NCI-H187 treated with DMSO at 0.1 percent for 48 hours (cell line): ENCODE results near the gene CADM4.

Source experiments
- DNase-seq: peaks from one replicate; lab custom pipeline; 2025; lab: John Stamatoyannopoulos, UW

Gene CADM4

GRCh38 chr19:43634068-43634467, 5.6 kb downstream of the CADM4 start:
- DNase-seq: no peak

DNA sequence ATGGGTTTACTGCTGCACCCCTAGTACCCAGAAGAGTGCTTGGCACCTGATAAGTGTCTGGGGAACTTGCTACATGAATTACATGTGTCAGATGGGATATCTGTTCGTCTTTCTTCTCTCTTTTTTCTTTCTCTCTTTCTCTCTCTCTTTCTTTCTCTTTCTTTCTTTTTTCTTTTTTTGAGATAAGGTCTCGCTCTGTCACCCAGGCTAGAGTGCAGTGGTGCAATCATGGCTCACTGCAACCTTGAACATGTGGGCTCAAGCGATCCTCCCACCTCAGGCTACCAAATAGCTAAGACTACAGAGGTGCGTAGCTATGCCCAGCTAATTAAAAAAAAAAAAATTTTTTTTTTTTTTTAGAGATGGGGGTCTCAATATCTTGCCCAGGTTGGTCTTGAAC, 6.1 kb downstream of the CADM4 start:
- no peak for DNase-seq

- no peak for DNase-seq
Observed at GRCh38 chr19:43631491-43631890, 8.2 kb downstream of the CADM4 start.

DNA sequence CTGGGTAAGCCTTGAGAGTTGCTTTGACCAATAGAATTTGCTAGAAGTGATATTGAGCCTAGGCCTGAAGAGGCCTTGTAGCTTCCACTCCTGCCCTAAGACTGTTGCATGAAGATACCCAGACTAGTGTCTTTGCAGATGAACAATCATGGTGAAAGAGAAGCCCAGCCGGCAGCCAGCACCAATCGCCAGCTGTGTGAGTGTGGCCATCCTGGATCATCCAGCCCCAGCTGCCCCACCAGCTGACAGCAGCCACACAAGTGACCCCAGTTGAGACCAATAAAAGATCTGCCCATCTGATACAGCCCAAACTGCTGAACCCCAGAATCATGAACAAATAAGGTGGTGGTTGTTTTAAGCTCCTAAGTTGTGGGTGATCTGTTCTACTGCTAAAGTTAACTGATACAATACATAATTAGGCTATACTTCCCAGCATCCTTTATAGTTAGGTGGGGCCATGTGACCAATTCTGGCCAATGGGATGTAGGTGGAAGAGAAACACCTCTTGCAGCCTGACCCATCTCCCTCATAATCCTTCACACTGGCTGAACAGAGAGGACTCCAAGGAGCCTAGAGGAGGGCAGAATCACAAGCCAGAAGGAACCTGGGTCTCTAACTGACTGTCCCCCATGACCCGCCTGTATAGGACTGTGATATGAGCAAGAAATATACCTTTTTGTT, 10.9 kb downstream of the CADM4 start:
- no peak for DNase-seq

DNA sequence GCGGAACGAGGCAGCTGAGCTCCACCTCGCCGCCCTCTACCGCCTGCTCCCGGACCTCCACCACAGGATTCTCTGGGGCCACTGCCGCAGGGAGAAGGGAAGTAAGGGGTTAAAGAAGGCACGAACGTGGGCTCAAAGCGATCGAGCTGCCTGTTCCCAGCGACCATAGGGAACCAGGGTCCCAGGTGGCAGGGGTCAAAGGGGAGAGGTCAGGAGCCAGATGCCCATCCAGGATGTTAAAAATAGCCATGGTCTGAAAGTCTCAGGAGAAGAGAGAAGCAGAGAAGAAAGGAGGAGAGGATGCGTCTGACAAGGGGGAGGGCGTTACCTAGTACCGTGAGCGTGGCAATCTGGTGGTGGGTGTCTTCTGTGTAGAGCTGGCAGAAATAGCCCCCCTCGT, 12.8 kb downstream of the CADM4 start:
- no peak for DNase-seq

- DNase-seq: no peak
Observed at GRCh38 chr19:43625918-43626579, 13.6 kb downstream of the CADM4 start.

DNA sequence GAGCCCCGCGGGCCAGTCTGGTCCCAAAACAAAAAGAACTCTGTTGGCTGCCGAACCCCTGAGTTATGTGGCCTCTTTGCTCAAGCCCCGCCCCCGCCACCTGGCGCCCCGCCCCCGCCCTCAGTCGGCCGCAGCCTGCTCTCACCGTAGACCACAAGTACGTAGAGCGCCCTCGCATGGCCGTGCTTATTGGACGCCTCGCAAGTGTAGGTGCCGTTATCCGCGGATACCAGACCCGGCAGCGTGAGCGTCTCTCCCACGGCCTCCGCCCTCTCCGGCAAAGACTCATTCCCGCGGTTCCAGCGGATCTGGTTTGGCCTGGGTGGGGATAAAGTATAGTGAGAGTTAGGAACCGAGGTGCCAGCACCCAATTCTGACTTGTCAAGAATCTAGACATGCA, 14.7 kb downstream of the CADM4 start:
- no peak for DNase-seq

DNA sequence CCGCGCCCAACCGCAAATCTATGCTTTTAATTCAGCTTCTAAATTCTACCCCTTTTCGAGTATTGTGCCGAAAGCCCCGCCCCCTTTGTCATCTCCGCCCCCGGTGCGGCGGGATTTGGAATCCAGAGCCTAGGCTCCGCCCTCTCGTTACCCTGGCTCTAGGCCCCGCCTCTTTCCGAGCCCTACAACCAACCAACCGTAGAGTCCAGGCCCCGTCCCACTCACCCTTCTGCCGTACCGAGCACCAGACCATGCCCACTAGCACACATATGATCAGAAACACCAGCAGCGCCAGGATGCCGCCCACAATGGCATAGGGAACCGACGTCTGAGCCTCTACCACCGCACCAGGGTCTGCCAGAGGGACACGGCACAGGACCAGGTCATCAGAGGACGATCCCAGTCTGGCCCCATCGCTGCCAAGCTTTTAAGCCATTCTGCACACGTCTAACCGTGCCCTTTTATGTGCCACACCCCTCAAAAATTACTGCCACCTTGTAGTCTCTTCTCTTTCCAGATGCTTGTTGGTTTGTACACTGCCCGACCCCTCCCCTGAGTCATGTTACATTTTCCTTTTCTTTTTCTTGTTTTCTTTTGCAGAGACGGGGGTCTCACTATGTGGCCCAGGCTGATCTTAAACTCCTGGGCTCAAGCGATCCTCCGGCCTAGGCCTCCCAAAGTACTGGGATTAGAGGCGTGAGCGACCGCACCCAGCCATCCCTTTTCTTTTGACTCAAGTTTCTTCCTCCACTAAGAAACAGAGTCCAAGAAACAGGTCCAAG, 15.6 kb downstream of the CADM4 start:
- DNase-seq: no peak

- DNase-seq: no peak
Observed at GRCh38 chr19:43622956-43623355, 16.7 kb downstream of the CADM4 start.

DNA sequence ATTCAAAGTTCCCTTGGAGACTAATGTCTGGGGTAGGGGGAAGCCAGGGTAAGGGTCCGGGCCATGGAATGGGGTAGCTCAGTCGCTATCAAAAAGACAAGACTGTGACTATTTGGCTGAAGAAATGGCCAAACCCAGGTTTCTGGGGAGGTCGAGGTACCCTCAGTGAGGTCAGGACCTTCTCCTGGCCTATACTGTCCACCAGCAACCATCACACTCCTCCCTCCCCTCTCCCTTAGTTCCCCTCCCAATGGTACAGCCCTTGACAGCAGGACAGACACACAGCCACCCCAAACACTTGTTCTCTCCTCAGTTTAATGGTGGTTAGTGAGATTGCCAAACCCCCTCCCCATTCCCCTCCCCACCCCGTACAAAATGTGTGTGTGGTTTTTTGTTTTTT, 17.6 kb downstream of the CADM4 start:
- DNase-seq: no peak

GRCh38 chr19:43620061-43621001, 19.3 kb downstream of the CADM4 start:
- DNase-seq: no peak

DNA sequence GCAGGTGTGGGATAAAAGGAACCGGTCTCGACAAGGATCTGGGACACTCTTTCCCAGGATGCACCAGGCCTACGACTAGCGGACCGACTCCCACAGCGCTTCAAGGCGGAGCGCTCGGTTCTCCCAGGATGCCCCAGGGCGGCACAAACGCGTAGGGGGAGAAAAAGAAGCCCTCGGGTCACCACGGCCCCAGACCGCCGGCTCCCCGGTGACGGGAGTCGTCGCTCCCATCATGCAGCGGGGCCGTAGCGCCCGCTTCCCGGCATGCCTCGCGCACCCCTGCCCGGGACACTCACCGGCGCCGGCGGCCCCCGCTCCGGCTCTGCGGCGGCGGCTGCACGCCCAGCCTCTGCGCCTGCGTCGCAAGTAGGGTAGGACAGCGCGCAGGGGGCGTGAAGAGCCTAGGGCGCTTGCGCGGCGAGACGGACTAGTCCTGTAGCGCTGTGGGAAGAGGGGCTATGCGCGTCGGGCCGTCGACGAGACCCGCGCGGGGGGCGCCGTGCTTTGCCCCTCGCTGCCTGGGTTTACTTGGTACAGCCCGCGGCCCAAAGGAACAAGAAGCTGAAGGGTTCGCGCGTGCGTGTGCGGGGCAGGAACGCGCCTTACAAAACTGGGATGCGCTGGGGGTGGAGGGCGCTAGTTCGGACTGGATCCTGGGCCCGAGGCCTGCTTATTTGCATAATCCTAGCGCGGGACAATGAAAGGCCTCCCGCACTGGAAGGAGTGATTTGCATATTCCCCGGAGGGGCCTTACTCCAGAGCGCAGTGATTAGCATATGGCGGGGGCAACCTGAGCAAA, 20.2 kb downstream of the CADM4 start, which contains the start of gene ZNF428:
TSS of gene ZNF428 (minus strand) at position 368 of the 799 bp plus-strand sequence. CDS start 5,325 bp downstream, outside the sequence.
- peak; percentile 84 for DNase-seq

GRCh38 chr19:43618921-43619261, 20.8 kb downstream of the CADM4 start:
- no peak for DNase-seq

DNA sequence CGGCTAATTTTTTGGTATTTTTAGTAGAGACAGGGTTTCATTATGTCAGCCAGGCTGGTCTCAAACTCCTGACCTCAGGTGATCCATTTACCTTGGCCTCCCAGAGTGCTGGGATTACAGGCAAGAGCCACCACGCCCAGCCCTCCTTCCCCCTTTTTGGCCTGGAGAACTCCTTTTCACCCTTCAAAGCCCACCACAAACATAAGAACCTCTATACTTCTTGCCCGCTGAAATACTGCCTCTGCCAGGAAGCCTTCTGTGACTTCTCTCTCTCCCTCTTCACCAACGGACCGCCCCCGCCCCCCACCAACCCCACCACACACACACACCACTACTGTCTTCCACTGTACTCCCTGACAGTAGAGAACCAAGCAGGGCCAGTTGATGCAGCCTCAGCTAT, 22.7 kb downstream of the CADM4 start:
- DNase-seq: no peak

- DNase-seq: no peak
Observed at GRCh38 chr19:43616306-43616705, 23.3 kb downstream of the CADM4 start.

- DNase-seq: no peak
Observed at GRCh38 chr19:43612374-43612773, 27.3 kb downstream of the CADM4 start.

GRCh38 chr19:43611788-43612187, 27.9 kb downstream of the CADM4 start, which contains the start of gene SRRM5:
TSS of gene SRRM5 (plus strand) at chr19:43612088. CDS start at chr19:43612122, 34 bp downstream.
- DNase-seq: no peak

DNA sequence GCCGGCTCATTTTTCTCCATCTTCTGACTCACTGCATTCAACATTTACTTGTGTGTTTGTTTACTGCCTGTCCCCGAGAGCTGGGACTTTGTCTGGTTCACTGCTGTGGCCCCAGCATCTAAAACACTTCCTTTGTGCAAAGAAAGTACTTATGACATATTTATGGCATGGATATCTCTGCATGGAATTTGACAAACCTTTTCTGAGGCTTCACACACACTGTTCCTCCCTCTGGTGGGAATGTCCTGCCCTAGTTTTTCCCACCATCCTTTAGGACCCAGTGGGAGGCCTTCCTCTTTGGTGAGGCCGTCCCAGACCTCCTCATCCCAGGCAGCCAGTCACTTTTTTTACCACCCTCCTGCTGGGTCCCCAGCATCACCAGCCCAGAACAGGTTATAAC, 29.2 kb downstream of the CADM4 start:
- DNase-seq: no peak

DNA sequence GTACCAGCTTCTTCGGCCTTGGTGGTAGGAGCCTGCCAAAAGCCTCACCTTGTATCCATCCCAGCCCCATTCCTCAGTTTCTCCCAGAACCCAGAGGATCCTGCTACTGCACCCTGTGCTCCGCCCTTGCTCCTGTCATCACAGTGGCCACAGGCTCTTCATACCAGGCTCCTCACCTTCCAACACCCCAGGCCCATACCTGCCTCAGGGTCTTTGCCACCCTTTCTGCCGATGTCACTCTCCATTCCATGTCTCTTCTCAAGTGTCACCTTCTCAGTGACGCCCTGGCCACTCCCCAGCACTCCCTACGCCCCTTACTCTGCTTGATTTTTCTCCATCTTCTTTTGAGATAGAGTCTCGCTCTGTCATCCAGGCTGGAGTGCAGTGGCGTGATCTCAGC, 29.8 kb downstream of the CADM4 start:
- no peak for DNase-seq

DNA sequence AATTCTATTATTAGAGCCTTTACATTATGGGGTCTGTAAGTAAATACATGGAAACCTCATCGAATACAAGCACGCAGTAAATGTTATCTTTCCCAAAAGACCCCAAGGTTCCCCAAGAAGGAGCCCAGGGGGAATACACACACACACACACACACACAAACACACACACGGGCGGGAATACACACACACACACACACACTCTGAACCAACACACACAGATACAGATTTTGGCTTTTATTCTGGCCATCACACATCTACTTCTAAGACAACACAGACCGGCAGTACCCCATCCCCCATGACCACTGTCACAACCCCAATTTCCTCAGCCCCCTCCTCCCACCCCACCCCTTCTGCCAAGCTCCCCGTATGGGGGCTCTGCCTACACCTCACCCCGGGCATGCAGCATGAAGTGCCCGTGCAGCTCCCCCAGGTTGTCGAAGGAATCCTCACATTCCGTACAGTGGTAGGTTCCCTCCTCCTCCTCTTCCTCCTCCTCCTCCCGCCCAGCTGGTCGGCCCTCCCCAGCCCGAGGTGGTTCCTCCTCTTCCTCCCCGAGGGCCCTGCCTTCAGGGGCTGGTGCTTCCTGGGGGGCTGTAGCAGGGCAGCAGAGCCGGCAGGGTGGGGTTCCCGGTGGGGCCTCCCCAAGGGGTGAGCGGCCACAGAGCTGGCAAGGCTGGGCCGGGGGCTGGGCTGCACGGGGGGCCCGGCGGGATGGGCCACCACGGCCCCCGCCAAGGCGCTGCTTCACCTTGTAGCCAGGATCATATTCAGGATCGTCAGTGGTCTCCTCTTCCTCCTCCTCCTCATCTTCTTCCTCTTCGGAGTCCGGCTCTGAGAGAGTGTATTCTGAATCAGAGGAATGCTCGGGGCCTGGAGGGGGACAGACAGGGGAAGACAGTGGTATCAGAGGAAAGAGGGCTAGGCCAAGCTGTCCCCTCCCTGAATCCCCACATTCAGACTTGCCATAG, 32.1 kb downstream of the CADM4 start:
- DNase-seq: no peak
